ENCODE measurements around the gene TNPO2. TPM values are rescaled to one million over a fixed set of nuclear protein-coding genes. Genes with fewer than 3 reads are reported as not detected.

TNPO2 gene
- total and polyA plus RNA-seq, 2 of the 13 experiments (the other 11 are each of a cell fraction or from before 2014, with no cell fraction given) = 31.7 to 61.0 TPM

DNA sequence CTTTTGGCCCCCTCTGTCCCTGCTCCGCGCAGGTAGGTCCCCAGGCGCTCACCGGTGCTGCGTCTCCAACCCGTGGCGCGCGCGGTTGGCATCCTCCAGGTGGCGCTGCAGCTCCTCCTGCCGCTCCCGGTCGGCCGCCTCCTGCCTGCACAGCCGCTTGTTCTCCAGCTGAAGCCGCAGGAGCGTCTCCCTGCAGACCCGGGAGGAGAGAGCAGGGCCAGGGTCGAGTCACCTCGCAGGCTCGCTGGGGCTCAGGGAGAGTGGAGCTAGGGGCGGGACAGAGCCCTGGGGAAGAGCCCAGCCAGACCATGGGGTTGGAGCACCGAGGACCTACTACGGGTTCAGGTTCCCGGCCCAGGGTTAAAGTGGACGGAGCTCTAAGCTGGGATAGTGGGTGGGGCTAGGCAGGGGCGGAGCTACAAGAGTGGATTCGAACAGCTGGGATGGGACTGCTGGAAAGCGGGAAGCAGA, 42.4 kb upstream of the TNPO2 start (continued):
- TF ChIP-seq WIZ (CRISPR knock-in tag; IDR thresholded peaks at IDR 0.05) (no peak), NCOR1 (IDR thresholded peaks at IDR 0.05; ENCODE audit: borderline replicate concordance, low read length) (no peak), SAP130 (CRISPR knock-in tag; IDR thresholded peaks at IDR 0.05; ENCODE audit: low read depth) (peak; percentile 90), ATM (IDR thresholded peaks at IDR 0.05; ENCODE audit: borderline replicate concordance) (no peak), ZNF546 (CRISPR knock-in tag; conservative IDR thresholded peaks at IDR 0.05) (no peak), IRF1 (CRISPR knock-in tag; IDR thresholded peaks at IDR 0.05; ENCODE audit: low read depth) (no peak), MTA1 (CRISPR knock-in tag; IDR thresholded peaks at IDR 0.05; ENCODE audit: borderline replicate concordance) (peak; percentile 79; the same call in 1 of the 2 replicates), NCOA5 (CRISPR knock-in tag; IDR thresholded peaks at IDR 0.05) (no peak), ZNF607 (CRISPR knock-in tag; IDR thresholded peaks at IDR 0.05; ENCODE audit: borderline replicate concordance) (0 out of 2 replicates have a peak, but pooled peaks have one; percentile 19), ZNF121 (CRISPR knock-in tag; IDR thresholded peaks at IDR 0.05) (no peak), ZBTB7A (CRISPR knock-in tag; IDR thresholded peaks at IDR 0.05) (no peak), AHDC1 (CRISPR knock-in tag; IDR thresholded peaks at IDR 0.05; ENCODE audit: borderline replicate concordance) (no peak), ASH2L (IDR thresholded peaks at IDR 0.05; ENCODE audit: insufficient read length, low read depth, low read length) (no peak), ZNF382 (CRISPR knock-in tag; IDR thresholded peaks at IDR 0.05; ENCODE audit: borderline replicate concordance) (no peak), TFE3 (CRISPR knock-in tag; IDR thresholded peaks at IDR 0.05) (0 out of 2 replicates have a peak, but pooled peaks have one; percentile 29), ATF7-NPFF (CRISPR knock-in tag; IDR thresholded peaks at IDR 0.05; ENCODE audit: low read depth) (no peak)
- TF ChIP-seq, protein P1, sequence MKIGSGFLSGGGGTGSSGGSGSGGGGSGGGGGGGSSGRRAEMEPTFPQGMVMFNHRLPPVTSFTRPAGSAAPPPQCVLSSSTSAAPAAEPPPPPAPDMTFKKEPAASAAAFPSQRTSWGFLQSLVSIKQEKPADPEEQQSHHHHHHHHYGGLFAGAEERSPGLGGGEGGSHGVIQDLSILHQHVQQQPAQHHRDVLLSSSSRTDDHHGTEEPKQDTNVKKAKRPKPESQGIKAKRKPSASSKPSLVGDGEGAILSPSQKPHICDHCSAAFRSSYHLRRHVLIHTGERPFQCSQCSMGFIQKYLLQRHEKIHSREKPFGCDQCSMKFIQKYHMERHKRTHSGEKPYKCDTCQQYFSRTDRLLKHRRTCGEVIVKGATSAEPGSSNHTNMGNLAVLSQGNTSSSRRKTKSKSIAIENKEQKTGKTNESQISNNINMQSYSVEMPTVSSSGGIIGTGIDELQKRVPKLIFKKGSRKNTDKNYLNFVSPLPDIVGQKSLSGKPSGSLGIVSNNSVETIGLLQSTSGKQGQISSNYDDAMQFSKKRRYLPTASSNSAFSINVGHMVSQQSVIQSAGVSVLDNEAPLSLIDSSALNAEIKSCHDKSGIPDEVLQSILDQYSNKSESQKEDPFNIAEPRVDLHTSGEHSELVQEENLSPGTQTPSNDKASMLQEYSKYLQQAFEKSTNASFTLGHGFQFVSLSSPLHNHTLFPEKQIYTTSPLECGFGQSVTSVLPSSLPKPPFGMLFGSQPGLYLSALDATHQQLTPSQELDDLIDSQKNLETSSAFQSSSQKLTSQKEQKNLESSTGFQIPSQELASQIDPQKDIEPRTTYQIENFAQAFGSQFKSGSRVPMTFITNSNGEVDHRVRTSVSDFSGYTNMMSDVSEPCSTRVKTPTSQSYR (CRISPR knock-in tag; IDR thresholded peaks at IDR 0.05; ENCODE audit: borderline replicate concordance) = no peak
- TF ChIP-seq, protein P2, sequence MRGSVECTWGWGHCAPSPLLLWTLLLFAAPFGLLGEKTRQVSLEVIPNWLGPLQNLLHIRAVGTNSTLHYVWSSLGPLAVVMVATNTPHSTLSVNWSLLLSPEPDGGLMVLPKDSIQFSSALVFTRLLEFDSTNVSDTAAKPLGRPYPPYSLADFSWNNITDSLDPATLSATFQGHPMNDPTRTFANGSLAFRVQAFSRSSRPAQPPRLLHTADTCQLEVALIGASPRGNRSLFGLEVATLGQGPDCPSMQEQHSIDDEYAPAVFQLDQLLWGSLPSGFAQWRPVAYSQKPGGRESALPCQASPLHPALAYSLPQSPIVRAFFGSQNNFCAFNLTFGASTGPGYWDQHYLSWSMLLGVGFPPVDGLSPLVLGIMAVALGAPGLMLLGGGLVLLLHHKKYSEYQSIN (CRISPR knock-in tag; IDR thresholded peaks at IDR 0.05; ENCODE audit: borderline replicate concordance) = no peak
